HCEC 1CT (cell line): ENCODE measurements around the gene EIF5A.
A peak's percentile ranks its signal among the peaks of the same experiment; 100 is the strongest.

ENCODE experiments used
- DNase-seq: peaks from one replicate; pipeline ENCODE4 v3.0.0-alpha.2; 2017

Gene EIF5A

GRCh38 chr17:7313890-7314718, 6.7 kb downstream of the EIF5A start:
- DNase-seq = peak; percentile 14

GRCh38 chr17:7314719-7315569, 7.5 kb downstream of the EIF5A start, which contains the start of gene GPS2:
Gene GPS2 (minus strand): TSS chr17:7315360. CDS start chr17:7315052, 308 bp downstream.
- DNase-seq = peak; percentile 67

GRCh38 chr17:7315570-7316235, 8.3 kb downstream of the EIF5A start:
- no peak for DNase-seq

GRCh38 chr17:7317161-7317803, 9.9 kb downstream of the EIF5A start:
- no peak for DNase-seq

- DNase-seq = no peak
These were observed 10.9 kb downstream of the EIF5A start for GRCh38 chr17:7318121-7318860.

GRCh38 chr17:7321466-7321865, 14.0 kb downstream of the EIF5A start:
- no peak for DNase-seq

GRCh38 chr17:7322520-7323194, 15.2 kb downstream of the EIF5A start:
- DNase-seq = no peak

- no peak for DNase-seq
These were observed 16.5 kb downstream of the EIF5A start for GRCh38 chr17:7323731-7324437.

- no peak for DNase-seq
These were observed 17.0 kb downstream of the EIF5A start for GRCh38 chr17:7324438-7324779.

GRCh38 chr17:7325031-7325528, 17.7 kb downstream of the EIF5A start:
- DNase-seq = no peak

GRCh38 chr17:7326186-7326585, 18.8 kb downstream of the EIF5A start:
- no peak for DNase-seq

GRCh38 chr17:7327056-7327455, 19.6 kb downstream of the EIF5A start:
- DNase-seq = no peak

- DNase-seq = no peak
These were observed 20.1 kb downstream of the EIF5A start for GRCh38 chr17:7327501-7327900.

GRCh38 chr17:7328009-7328408, 20.6 kb downstream of the EIF5A start:
- DNase-seq = no peak

- DNase-seq = no peak
These were observed 21.5 kb downstream of the EIF5A start, which contains the start of gene NEURL4 for GRCh38 chr17:7328840-7329373. Gene NEURL4 (minus strand): TSS chr17:7329335. CDS start chr17:7329312, 23 bp downstream.

GRCh38 chr17:7329374-7329996, 22.1 kb downstream of the EIF5A start:
- DNase-seq = peak; percentile 97

- peak; percentile 55 for DNase-seq
These were observed 22.7 kb downstream of the EIF5A start for GRCh38 chr17:7329997-7330637.

- DNase-seq = no peak
These were observed 23.2 kb downstream of the EIF5A start for GRCh38 chr17:7330638-7331015.

GRCh38 chr17:7332111-7332510, 24.7 kb downstream of the EIF5A start:
- DNase-seq = no peak
